Subcutaneous adipose tissue (tissue), 4 donors: ENCODE data around the gene MON2. TPM values are rescaled to one million over a fixed set of nuclear protein-coding genes. Genes with fewer than 3 reads are reported as not detected.

Experiments
- total RNA-seq, 4 donors: library from RNA; depleted of rRNA; stranded (reverse); fragments of >200 nt; gene quantifications; one replicate each; pipeline ENCODE4 v1.1.0, GENCODE V29; 2016
- TF ChIP-seq, protein P1 (sequence below): fragments of 450-650 bp; IDR thresholded peaks from one replicate; pipeline ENCODE4 v1.5.1; 2016; ENCODE audit warnings: low read depth, mild to moderate bottlenecking, control low read depth, antibody characterized with exemption, moderate library complexity

The MON2 gene
- total RNA-seq, 4 donors from 2014 or later = 87.2 to 150 (median 101) TPM

DNA sequence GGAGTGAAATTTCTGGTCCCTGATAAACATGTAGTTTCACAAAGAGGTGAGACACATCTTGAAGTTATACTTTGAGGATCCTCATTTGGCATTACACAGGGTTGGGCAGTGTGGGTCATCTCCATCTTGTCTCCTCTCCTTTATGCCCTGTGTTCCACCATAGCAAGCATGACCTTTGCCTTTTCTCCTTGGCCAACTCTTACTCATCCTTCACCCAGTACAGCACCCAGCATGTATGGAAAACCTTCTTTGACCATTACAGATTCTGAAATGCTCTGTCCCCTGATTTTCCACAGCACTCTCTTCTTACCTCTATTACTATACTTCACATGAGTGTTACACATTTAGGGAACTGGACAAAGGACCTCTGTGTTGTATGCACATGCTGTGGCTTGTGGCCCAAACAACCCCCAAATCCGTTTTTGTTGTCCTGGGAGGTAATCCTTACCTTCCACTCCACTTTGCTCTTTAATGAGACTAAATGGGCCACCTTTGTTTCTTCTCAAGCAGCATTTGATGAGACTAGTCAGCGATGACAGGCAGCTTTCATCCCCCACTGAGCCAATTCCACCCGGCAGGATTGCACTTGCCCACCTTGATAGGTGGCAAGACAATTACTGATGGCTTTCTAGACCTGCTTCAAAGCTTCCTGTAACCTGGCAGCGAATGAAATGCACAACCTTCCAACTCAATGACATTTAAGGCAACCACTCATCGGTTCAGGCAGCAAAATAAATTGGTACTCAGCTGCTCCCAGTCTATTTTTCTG lies 163.5 kb downstream of the MON2 start:
- TF ChIP-seq, protein P1, sequence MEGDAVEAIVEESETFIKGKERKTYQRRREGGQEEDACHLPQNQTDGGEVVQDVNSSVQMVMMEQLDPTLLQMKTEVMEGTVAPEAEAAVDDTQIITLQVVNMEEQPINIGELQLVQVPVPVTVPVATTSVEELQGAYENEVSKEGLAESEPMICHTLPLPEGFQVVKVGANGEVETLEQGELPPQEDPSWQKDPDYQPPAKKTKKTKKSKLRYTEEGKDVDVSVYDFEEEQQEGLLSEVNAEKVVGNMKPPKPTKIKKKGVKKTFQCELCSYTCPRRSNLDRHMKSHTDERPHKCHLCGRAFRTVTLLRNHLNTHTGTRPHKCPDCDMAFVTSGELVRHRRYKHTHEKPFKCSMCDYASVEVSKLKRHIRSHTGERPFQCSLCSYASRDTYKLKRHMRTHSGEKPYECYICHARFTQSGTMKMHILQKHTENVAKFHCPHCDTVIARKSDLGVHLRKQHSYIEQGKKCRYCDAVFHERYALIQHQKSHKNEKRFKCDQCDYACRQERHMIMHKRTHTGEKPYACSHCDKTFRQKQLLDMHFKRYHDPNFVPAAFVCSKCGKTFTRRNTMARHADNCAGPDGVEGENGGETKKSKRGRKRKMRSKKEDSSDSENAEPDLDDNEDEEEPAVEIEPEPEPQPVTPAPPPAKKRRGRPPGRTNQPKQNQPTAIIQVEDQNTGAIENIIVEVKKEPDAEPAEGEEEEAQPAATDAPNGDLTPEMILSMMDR = no peak

DNA sequence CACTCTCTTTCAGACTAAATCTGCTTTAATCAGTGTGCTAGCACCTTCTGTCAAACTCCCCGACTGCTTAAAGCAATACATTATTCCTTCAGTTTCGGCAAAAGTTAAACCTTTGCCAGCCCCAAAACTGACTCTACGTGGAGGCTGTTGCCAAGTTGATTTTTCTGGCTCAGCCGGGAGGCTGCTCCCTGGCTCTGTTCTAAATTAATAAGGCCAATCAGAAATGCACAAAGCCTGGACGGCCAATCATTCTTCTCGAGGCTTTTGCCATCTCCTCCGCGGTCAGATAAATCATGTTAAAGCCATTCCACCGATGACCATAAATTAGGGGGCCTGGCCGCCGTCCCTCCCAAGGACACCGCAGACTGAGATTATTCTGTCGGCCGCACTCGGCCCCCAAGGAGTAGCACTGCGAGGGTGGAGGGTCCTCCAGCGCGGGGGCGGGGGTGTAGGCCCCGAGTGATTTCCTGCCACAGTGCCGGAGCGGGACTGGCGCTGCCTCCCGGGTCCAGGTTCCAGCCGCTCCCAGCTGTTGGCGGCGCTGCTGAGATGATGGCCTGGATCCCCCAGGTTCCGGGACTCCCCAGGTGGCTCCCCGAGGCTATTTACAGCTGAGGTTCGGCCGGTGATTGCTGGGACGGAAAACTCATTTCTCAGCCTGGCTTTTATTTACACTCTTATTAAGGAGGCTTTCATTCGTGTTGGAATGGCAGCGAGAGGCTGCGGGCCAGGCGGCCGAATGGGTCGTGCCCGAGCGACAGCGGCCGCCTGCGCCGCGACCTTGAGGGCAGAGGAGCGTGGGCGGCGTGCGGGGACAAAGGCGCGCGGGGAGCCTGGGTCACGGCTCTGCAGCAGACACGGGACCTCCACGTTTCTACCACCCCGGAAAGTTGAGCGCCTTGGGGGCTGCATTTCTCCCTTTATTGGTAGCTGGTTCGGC lies 165.1 kb downstream of the MON2 start:
- TF ChIP-seq, protein P1 = no peak

DNA sequence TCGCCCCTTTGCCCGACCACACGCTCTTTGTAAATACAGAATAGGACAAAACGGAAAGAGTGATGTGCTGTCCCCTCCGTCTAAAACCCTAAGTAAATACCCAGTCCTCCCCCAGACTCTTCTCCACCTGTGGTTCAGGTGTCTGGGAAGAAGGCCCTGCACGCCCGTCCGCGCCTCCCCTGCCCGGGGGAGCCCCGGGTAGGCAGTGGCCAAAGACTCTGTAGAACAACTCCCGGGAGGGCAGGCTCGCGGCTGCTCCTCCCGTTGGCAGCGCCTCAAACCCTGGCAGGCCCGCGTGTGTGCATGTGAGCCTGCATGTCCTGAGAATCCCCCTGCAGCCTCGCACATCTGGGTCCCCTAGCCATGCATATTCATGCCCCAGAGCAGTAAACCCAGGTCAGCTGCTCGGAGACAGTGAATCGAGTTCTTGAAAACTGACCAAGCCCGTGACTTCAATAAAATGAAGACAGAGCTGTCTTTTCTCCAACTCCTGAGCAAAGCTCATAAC lies 165.8 kb downstream of the MON2 start:
- TF ChIP-seq, protein P1 = no peak

DNA sequence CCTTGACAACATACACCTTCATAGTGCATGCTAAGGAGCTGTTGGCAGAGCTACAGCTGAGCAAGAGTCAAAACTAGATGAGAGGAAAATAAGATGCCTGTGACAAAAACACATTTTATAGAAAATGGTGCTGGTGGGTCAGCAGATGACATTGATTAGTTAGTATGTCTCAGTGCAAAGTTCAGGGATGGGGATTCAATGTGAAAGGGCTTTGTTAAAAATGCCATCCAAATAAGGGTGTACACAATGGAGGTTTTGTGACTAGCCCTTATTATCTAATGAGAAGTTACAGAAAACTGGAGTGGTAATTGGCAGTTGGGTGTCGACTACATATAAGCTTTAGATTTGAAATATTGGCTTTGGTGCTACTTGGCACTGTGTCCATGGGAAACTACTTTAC lies 169.0 kb downstream of the MON2 start:
- TF ChIP-seq, protein P1 = no peak

DNA sequence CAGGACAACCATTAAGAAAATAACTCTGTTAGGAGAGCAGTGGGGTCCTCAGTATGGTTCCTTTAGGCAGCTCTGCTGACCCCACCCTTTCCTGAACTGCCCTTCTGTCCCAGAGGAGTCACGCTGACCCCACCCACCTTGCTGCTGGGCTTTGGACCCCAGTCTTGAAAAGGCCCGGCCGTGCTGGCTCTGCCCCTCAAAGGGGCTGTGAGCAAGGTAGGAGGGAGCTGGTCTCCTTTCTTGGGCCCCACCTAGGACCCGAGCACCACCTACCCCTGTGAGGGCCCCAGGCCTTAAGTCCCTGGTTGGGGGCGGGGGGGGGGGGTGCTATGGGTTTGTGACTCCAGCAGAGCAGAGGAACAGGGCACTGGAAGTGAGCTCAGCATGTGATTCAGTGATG lies 171.1 kb downstream of the MON2 start:
- TF ChIP-seq, protein P1 = no peak

DNA sequence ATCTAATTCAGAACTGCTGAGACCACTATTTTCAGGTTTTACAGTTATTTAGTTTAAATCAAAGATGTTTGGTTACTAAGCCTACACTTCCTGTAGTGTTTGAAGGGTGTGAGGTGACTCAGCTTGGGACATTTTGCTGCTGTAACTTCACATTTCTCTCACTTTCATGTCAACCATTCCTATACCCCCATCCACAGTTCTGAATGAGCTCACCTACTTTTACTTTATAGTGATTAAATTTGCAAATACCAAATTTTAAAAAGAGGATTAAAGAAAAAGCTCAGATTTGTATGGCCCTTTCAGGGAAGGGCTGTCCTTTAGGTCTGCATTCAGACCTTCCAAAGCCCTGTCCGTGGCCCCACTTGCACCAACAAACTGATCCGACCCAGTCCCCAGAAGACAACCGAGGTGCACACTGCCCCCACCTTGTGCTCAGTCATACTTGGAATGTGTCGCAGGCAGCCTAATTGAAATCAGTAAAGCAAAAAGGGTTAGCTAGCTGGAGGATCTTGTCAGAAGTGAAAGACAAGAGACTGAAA lies 174.4 kb downstream of the MON2 start:
- TF ChIP-seq, protein P1 = no peak

DNA sequence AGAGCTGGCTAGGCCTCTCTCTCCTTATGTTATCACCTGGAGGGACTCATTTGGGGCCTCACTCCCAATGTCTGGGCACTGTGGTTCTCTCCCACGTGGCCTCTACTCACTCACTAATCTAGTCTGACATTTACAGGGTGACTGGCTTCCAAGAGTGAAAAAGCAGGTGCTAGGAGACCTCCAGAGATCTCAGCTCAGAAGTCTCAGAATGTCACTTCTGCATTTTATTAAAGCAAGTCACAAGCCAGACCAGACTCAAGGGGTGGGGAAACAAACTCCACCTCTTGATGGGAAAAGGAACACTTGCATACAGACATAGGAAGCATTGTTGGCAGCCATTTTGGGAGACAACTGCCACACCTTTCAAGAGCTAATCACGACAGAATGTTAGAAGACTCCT lies 175.9 kb downstream of the MON2 start:
- TF ChIP-seq, protein P1 = no peak
